Renal pelvis (tissue), 4 donors: ENCODE measurements around the gene MAB21L4. TPM values are rescaled to one million over a fixed set of nuclear protein-coding genes. Genes with fewer than 3 reads are reported as not detected.

ENCODE experiments used
- DNase-seq: peaks from one replicate; pipeline ENCODE4 v3.0.0-alpha.2; 2013
- polyA plus RNA-seq, 3 donors: library from polyadenylated mRNA; unstranded; fragments of 120-200 nt; gene quantifications; one replicate each; pipeline ENCODE4 v1.2.1, GENCODE V29; 2013; ENCODE audit not compliant: insufficient read length in 3 of 3

The MAB21L4 gene
- polyA plus RNA-seq, 3 donors, result 10.7 to 11.2 (median 11.1) TPM

GRCh38 chr2:240925568-240926515, 29.9 kb upstream of the MAB21L4 start:
- DNase-seq, result no peak

- no peak for DNase-seq
These were observed 29.2 kb upstream of the MAB21L4 start for GRCh38 chr2:240925191-240925567.

GRCh38 chr2:240922982-240923537, 27.1 kb upstream of the MAB21L4 start:
- no peak for DNase-seq

GRCh38 chr2:240922245-240922981, 26.5 kb upstream of the MAB21L4 start:
- DNase-seq, result no peak

DNA sequence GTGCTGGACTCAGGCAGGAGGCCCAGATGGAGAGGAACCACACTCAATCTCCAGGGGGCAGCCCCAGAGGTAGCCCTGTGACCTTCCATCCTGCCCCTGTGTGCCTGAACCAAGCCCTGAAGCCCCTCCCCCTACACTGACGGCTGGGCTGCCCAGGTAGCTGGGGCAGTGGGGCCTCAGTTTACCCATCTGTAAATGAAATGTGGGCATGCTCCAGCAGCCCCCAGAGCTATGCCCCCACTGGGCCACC, 26.0 kb upstream of the MAB21L4 start:
- no peak for DNase-seq

DNA sequence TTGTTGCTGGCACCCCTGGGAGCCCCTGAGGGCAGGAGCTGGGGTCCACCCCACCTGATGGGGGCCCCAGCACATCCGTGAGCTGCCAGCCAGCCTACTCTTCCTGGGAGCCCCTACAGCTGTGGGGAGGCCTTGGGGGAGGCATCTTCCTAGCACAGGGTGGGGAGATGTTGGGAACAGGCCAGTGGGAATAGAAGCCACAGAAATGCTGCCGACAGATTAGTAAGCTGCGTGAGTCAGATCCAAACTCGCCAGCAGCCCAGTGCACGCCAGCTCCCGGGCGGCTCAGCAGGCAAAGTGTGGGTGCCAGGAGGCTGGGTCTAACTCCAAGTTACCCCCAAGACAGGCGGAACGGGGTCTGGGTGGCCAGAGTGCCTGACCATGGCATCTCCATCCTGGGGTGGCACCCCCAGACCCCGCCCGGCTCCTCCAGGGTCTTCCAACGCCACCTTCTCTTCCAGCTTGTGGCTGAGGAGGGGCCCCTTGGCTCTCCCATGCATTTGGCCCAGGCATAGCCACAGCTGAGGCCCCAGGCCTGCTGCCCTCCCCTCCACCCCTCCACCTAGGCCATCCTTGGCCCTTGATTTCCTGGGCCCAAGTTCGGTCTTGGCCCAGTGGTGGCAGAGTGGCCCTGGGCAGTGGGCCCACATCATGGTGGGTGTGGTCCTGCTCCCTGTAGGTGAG, 25.5 kb upstream of the MAB21L4 start:
- DNase-seq, result no peak

GRCh38 chr2:240920783-240921231, 24.9 kb upstream of the MAB21L4 start:
- DNase-seq, result no peak

DNA sequence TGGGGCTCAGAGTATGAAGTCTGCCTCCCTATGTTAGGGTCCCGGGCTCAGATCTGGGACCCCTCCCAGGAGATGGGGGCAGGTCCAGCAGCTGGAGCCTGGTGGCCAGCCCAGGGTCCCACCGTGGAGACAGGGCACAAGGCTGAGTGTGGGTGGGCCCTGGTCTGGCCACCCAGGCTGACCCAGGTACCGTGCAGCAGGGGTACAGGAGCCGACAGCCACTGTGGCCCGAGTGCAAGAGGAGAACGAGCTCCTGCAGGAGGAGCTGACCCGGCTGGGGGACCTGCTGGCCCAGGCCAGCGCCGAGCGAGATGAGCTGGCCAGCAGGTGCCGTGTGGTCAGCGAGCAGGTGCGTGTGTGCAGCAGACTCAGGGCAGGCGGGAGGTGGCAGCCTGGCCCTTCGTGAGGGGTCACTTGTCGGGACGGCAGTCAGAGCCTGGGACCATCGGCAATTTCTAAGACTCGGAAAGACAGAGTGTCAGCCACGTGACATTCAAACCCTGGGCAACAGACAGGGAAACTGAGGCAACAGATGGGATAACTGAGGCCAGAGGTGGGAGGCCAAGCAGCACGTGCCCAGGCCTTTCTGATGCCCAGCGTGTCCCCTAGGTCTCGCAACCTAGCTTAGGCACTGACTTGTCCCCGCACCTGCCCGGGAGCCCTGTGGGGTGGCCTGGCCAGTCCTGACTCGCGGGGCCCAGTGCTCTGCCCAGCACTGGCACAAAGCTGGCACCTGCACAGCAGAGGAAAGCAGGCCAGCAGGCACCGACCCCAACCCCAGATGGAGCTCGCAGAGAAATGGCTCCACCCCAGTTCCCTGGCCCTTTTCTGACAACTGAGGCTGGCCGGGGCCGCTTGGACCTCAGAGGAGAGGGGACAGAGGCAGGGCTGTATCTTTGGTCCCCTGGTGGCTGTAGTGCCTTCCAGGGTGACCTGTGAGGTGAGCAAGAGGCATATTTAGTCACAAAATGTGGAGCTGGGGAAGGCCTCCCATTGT, 24.1 kb upstream of the MAB21L4 start:
- no peak for DNase-seq

DNA sequence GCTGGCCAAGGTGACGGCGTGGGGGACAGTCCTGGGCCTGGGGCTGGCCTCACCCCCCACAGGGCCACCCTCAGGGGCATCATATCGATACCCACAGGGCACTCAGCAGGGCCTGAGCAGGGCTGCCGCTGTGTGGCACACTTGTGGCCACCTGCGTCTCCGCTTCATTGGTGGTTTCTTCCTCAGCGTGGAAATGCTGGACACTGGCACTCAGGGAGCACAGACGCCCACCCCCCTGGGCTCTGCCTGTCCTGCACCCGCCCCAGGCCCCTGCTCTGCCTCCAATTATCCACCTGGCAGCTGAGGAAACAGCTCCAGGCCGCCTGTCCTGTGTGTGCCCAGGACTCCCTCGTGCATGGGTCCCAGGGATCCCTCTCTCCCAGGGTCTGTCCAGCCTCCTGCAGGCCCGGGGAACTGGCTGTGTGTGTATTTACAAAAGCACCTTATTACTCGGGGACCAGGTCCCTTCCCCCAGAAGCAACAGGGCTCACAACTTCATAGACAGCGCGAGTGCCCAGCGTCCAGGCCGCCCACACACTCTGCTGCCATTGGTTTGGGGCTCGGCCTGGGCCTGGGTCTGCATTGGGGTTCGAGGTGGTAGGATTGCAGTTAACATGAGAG, 23.3 kb upstream of the MAB21L4 start:
- DNase-seq, result no peak

DNA sequence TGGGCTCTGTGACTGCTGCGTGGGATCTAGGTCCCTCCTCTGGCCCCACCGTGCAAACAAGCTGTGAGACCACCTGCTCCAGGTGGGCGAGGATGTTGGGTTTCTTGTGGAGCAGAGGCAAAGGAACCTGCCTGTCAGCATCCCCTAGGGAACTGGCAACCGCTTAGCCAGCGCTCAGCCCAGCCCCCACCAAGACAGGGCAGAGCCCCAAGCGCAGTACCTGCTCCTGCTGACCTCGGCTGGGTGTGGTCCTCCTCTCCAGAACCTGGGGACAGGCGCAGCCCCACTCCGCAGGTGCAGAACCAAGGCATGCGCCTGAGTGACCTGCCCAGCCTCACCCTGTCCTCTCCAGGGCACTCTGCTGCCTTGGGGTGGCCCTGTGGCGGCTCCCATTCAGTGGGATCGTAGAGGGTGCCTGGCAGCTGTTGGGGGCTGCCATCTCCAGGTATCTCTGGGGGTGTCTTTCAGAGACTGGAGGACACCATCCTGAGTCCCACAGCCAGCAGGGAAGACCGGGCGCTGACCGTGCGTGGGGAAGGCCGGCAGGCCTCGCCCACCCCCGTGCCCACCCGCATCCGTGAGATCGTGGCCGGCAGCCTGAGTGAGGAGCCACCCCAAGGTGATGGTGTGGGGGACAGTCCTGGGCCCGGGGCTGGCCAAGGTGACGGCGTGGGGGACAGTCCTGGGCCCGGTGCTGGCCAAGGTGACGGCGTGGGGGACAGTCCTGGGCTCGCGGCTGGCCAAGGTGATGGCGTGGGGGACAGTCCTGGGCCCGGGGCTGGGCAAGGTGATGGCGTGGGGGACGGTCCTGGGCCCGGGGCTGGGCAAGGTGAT, 22.5 kb upstream of the MAB21L4 start:
- DNase-seq, result no peak

GRCh38 chr2:240917684-240918257, 21.8 kb upstream of the MAB21L4 start:
- no peak for DNase-seq

- DNase-seq, result no peak
These were observed 21.2 kb upstream of the MAB21L4 start for GRCh38 chr2:240917009-240917683.

DNA sequence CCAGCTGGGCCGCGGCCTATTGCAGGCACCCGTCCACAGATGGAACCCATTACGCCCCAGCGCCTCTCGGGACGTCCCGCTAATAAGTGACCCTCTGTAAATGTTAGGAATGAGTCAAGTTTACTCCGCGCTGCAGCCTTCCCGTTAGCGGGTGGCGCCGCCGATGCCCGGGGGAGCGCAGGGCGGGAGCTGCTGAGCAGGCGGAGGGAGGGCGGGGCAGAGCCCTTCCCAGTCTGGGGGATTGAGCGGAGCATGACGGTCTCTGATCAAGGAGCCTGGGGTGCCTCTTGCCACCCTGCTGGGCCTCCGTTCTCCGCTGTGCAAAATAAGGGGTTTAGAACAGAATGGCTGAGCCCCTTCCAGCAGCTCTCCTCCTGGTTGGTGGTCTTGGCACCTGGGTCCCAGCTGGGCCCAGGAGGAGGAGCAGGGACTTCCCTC, 20.6 kb upstream of the MAB21L4 start:
- DNase-seq, result peak; percentile 73

DNA sequence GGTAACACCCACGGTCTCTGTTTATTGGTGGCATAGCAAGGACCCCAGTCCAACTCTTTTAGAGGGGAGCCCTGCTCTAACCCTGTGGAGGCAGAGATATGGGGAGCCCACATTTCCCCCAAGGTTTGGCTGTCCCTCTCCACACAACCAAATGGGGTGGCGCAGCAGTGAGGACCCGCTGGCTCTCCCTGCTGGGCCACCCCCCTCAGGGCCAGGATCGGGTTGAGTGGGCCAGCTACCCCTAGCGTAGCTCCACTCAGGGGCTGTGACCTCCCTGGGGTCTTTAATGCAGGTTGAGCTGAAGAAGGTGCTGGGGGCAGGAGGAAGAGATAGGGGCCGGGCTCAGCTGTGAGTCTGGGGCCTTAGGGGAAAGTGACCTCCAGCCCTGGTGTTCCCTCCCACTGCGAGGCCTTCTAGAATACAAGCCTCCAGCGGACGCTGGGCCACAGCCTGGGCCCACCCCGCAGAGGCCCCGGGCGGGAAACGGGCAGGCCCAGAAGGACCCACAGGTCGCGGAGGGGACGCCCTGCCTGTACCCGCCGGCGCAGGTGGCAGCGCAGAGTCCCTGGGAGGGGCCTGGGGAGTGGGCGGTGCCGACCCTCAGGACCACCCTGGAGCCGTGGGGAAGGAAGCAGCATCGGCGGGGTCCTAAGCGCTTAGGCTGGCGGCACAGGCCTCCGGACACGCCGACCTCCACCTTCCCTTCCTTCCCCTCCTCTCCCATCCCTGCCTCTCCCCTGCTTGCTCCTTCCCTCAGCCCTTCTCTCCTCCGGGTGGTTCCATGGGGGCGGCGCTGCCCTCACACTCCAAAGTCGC, 19.8 kb upstream of the MAB21L4 start:
- no peak for DNase-seq

DNA sequence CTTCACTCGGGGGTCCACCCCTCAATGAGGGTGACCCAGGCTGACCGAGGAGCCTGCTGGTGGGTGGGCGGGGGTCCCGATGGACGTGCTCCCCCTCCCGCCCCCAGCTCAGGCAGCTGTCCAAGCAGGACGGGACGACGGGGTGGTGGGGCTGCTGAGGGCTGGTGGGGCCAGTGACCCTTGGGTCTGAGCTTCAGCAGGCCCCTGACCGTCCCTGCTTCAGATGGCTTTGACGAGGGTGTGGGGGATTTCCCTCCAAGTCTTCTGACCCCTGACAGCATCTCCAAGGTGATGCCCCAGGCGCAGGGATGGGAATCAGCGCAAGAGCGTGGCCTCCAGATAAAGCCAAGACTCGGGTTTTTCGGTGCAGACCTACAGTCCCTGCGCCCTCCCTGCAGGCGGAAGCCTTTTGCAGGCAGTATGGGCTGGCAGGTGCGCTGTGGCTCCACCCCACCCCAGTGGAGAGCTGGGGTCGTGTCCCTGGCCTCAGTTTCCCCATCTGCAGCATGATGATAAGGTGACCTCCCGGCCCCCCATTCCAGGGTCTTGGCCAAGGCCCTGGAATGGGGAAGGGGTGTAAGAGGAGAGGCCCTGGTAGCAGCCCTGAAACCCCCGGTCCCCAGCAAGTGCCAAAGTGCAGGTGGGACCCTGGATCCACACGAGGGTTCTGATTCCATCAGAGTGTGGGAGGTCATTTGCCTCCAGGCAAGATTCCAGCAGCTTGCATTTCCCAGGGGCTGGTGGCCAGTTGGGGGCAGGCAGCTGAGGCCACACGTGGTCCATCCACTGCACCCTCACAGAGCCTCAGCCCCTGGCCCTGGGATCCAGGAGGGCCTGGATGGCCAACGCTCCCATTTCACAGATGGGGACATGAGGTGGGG, 18.9 kb upstream of the MAB21L4 start:
- no peak for DNase-seq

- DNase-seq, result no peak
These were observed 18.1 kb upstream of the MAB21L4 start for GRCh38 chr2:240913810-240914644.
